H9 (cell line): ENCODE results near the gene LMX1B. TPM values are rescaled to one million over a fixed set of nuclear protein-coding genes. Genes with fewer than 3 reads are reported as not detected.
A peak's percentile ranks its signal among the peaks of the same experiment; 100 is the strongest.

Experiments
- DNase-seq: peaks from one replicate; pipeline ENCODE4 v3.0.0-alpha.2; 2017
- H2AFZ ChIP-seq: one replicate; pipeline ENCODE4 v1.6.1; 2013; ENCODE audit warnings: mild to moderate bottlenecking, low read length, control low read depth, moderate library complexity
- H2AK5ac ChIP-seq: 2 replicates; pipeline ENCODE4 v1.6.1; 2013; ENCODE audit warnings: low read length, control low read depth, mixed read lengths; ENCODE audit not compliant: insufficient read length
- H2BK120ac ChIP-seq: one replicate; pipeline ENCODE4 v1.6.1; 2013; ENCODE audit warnings: low read depth, mild to moderate bottlenecking, low read length, control low read depth, inconsistent platforms; ENCODE audit not compliant: poor library complexity, severe bottlenecking
- H2BK12ac ChIP-seq: 2 replicates; pipeline ENCODE4 v1.6.1; 2013; ENCODE audit warnings: low read length, control low read depth, mixed read lengths, low read depth; ENCODE audit not compliant: insufficient read length
- H2BK15ac ChIP-seq: 2 replicates; pipeline ENCODE4 v1.6.1; 2013; ENCODE audit warnings: low read depth, low read length, control low read depth
- H2BK20ac ChIP-seq: one replicate; pipeline ENCODE4 v1.6.1; 2013; ENCODE audit warnings: low read depth, mild to moderate bottlenecking, low read length, control low read depth, inconsistent platforms; ENCODE audit not compliant: poor library complexity, severe bottlenecking
- H2BK5ac ChIP-seq: 2 replicates; pipeline ENCODE4 v1.6.1; 2013; ENCODE audit warnings: low read length, control low read depth, mixed read lengths; ENCODE audit not compliant: insufficient read length
- H3K14ac ChIP-seq: 2 replicates; pipeline ENCODE4 v1.6.1; 2013; ENCODE audit warnings: low read length, control low read depth; ENCODE audit not compliant: insufficient read depth
- H3K18ac ChIP-seq: 2 replicates; pipeline ENCODE4 v1.6.1; 2013; ENCODE audit warnings: low read depth, mild to moderate bottlenecking, mixed read lengths, low read length, control low read depth; ENCODE audit not compliant: insufficient read length
- H3K23ac ChIP-seq: 2 replicates; pipeline ENCODE4 v1.6.1; 2013; ENCODE audit warnings: low read length, control low read depth, mixed read lengths, low read depth; ENCODE audit not compliant: insufficient read length
- H3K23me2 ChIP-seq: 2 replicates; pipeline ENCODE4 v1.6.1; 2013; ENCODE audit warnings: low read depth, mild to moderate bottlenecking, mixed read lengths, low read length, control low read depth; ENCODE audit not compliant: insufficient read length, poor library complexity, severe bottlenecking
- H3K27ac ChIP-seq: 2 replicates; pipeline ENCODE4 v1.5.1; 2013; ENCODE audit warnings: low read length, control low read depth, mixed read lengths, low read depth; ENCODE audit not compliant: insufficient read length
- H3K27me3 ChIP-seq: 2 replicates; pipeline ENCODE4 v1.6.1; 2013; ENCODE audit warnings: low read length, control low read depth, inconsistent platforms; ENCODE audit not compliant: insufficient read depth
- H3K4ac ChIP-seq: 2 replicates; pipeline ENCODE4 v1.6.1; 2013; ENCODE audit warnings: low read depth, mild to moderate bottlenecking, control low read depth, inconsistent platforms, low read length, moderate library complexity
- H3K4me1 ChIP-seq: 2 replicates; pipeline ENCODE4 v1.6.1; 2013; ENCODE audit warnings: low read length, control low read depth, inconsistent platforms; ENCODE audit not compliant: insufficient read depth
- H3K4me2 ChIP-seq: 2 replicates; pipeline ENCODE4 v1.6.1; 2013; ENCODE audit warnings: low read length, control low read depth, mixed read lengths; ENCODE audit not compliant: insufficient read length, insufficient read depth
- H3K56ac ChIP-seq: 2 replicates; pipeline ENCODE4 v1.6.1; 2013; ENCODE audit warnings: low read depth, mild to moderate bottlenecking, mixed read lengths, low read length, control low read depth; ENCODE audit not compliant: insufficient read length
- H3K79me1 ChIP-seq: 2 replicates; pipeline ENCODE4 v1.6.1; 2013; ENCODE audit warnings: low read depth, mild to moderate bottlenecking, moderate library complexity, low read length, control low read depth, inconsistent platforms; ENCODE audit not compliant: insufficient read depth, poor library complexity, severe bottlenecking
- H3K79me2 ChIP-seq: 2 replicates; pipeline ENCODE4 v1.6.1; 2013; ENCODE audit warnings: low read length, control low read depth, inconsistent platforms; ENCODE audit not compliant: insufficient read depth
- H3K9ac ChIP-seq: 2 replicates; pipeline ENCODE4 v1.6.1; 2013; ENCODE audit warnings: low read length, control low read depth, mixed read lengths; ENCODE audit not compliant: insufficient read length; ENCODE audit errors: extremely low read depth
- H3K9me3 ChIP-seq: one replicate; pipeline ENCODE4 v1.6.1; 2013; ENCODE audit warnings: low read depth, low read length, inconsistent platforms; ENCODE audit not compliant: control insufficient read depth
- H3T11ph ChIP-seq: one replicate; pipeline ENCODE4 v1.6.1; 2013; ENCODE audit warnings: mild to moderate bottlenecking, low read length, control low read depth, inconsistent platforms
- H4K20me1 ChIP-seq: one replicate; pipeline ENCODE4 v1.6.1; 2013; ENCODE audit not compliant: control insufficient read depth, insufficient read length, insufficient read depth
- H4K5ac ChIP-seq: 2 replicates; pipeline ENCODE4 v1.6.1; 2013; ENCODE audit warnings: low read depth, mild to moderate bottlenecking, mixed read lengths, low read length, control low read depth; ENCODE audit not compliant: insufficient read length
- H4K8ac ChIP-seq: replicated peaks from 2 replicates; pipeline ENCODE4 v1.6.1; 2013; ENCODE audit warnings: low read length, control low read depth, mixed read lengths, low read depth; ENCODE audit not compliant: insufficient read length
- H4K91ac ChIP-seq: 2 replicates; pipeline ENCODE4 v1.6.1; 2013; ENCODE audit warnings: low read depth, mild to moderate bottlenecking, moderate library complexity, mixed read lengths, low read length, control low read depth; ENCODE audit not compliant: insufficient read length
- H3K27ac Mint-ChIP-seq, 3 experiments: 2 replicates in 2 of 3; 3 replicates in 1 of 3; pipeline ENCODE4 v1.8.0; 2020 to 2021; ENCODE audit warnings: mixed read lengths in 3 of 3, mild to moderate bottlenecking in 1 of 3, moderate library complexity in 1 of 3
- H3K27me3 Mint-ChIP-seq: 2 replicates; pipeline ENCODE4 v1.8.0; 2021; ENCODE audit warnings: low read depth, mild to moderate bottlenecking, moderate library complexity, mixed read lengths
- H3K36me3 Mint-ChIP-seq, 3 experiments: 2 replicates in 2 of 3; 3 replicates in 1 of 3; pipeline ENCODE4 v1.8.0; 2020 to 2021; ENCODE audit warnings: low read depth in 3 of 3, mixed read lengths in 3 of 3; ENCODE audit not compliant: insufficient read depth in 1 of 3
- H3K4me1 Mint-ChIP-seq, 2 experiments: 2 replicates each; pipeline ENCODE4 v1.8.0; 2020; ENCODE audit warnings: mixed read lengths in 2 of 2
- H3K4me3 Mint-ChIP-seq, 2 experiments: 2 replicates in 1 of 2; 3 replicates in 1 of 2; pipeline ENCODE4 v1.8.0; 2020 to 2021; ENCODE audit warnings: mild to moderate bottlenecking in 2 of 2, mixed read lengths in 2 of 2, moderate library complexity in 1 of 2
- H3K9me3 Mint-ChIP-seq, 2 experiments: 2 replicates in 1 of 2; 3 replicates in 1 of 2; pipeline ENCODE4 v1.8.0; 2020; ENCODE audit warnings: mild to moderate bottlenecking in 2 of 2, mixed read lengths in 2 of 2, moderate library complexity in 1 of 2
- CTCF ChIP-seq: fragments of 200-600 bp; sonication (generic); conservative IDR thresholded peaks from 3 replicates; pipeline ENCODE4 v1.8.0; 2021; ENCODE audit warnings: antibody characterized with exemption, mild to moderate bottlenecking
- WGBS: extraction: QIAGEN DNeasy Blood & Tissue Kit; methylation state at CpG from one replicate; pipeline ENCODE4 v1.1.7; 2013; ENCODE audit warnings: missing lambda C conversion rate, low lambda C conversion rate, mixed read lengths; ENCODE audit not compliant: insufficient read length; ENCODE audit errors: extremely low coverage; 5-methylcytosine and 5-hydroxymethylcytosine counted together
- total RNA-seq: library from RNA; stranded (reverse); gene quantifications from 2 replicates; pipeline ENCODE4 v1.2.1, GENCODE V29; 2021

Gene LMX1B
- total RNA-seq, 1 experiment from 2014 or later = 0.85 TPM

GRCh38 chr9:126619361-126620135, 5.8 kb downstream of the LMX1B start:
- no peak overlapping the region for H2BK20ac ChIP-seq
- no peak overlapping the region for H3K9ac ChIP-seq
- H3K4ac ChIP-seq = no peak overlapping the region
- Mint-ChIP-seq H3K4me3 (peak overlapping the region; percentile 30 to 72; a peak in 4 of 5 replicates), H3K9me3 (peaks cover 0 to 5% of the 10 kb centered on the region in 2 experiments; a peak in 1 of 5 replicates), H3K4me1 (peaks cover 43 to 74% of the 10 kb centered on the region in 2 experiments), H3K27ac (no peak overlapping the region), H3K27me3 (peaks cover 99% of the 10 kb centered on the region), H3K36me3 (no peaks in the 10 kb centered on the region; a peak in 1 of 7 replicates)
- H2AFZ ChIP-seq = no peak overlapping the region
- H3K27ac ChIP-seq = no peak overlapping the region
- no peak overlapping the region for H2BK12ac ChIP-seq
- H3K4me2 ChIP-seq = peak overlapping the region; percentile 19
- no peak overlapping the region for H4K5ac ChIP-seq
- no peak for DNase-seq
- no peaks in the 10 kb centered on the region for H3K9me3 ChIP-seq
- no peaks in the 10 kb centered on the region for H4K20me1 ChIP-seq
- H3K27me3 ChIP-seq = peaks cover 97% of the 10 kb centered on the region
- no peak overlapping the region for H3K23ac ChIP-seq
- H4K8ac ChIP-seq = no peak overlapping the region
- no peak overlapping the region for H3K18ac ChIP-seq
- H3K56ac ChIP-seq = no peak overlapping the region
- H2AK5ac ChIP-seq = no peak overlapping the region
- no peak overlapping the region for H2BK120ac ChIP-seq
- H3K79me1 ChIP-seq = no peaks in the 10 kb centered on the region
- no peak overlapping the region for H4K91ac ChIP-seq
- H2BK5ac ChIP-seq = no peak overlapping the region
- H2BK15ac ChIP-seq = no peak overlapping the region
- no peak overlapping the region for H3T11ph ChIP-seq
- WGBS = no CpG with 5 or more reads among the region's 10 CpGs
- H3K14ac ChIP-seq = no peak overlapping the region
- H3K4me1 ChIP-seq = peaks cover 3% of the 10 kb centered on the region; the same call in 1 of the 2 replicates
- peaks cover 16% of the 10 kb centered on the region for H3K23me2 ChIP-seq
- TF ChIP-seq CTCF = no peak
- no peaks in the 10 kb centered on the region for H3K79me2 ChIP-seq
